Measurements from ENCODE around the gene TEX19.
"Not testable (repeated sequence)": the region's sequence is repeated elsewhere in the genome, so short reads cannot be mapped to it uniquely, and the experiment has no call there.

The TEX19 gene

DNA sequence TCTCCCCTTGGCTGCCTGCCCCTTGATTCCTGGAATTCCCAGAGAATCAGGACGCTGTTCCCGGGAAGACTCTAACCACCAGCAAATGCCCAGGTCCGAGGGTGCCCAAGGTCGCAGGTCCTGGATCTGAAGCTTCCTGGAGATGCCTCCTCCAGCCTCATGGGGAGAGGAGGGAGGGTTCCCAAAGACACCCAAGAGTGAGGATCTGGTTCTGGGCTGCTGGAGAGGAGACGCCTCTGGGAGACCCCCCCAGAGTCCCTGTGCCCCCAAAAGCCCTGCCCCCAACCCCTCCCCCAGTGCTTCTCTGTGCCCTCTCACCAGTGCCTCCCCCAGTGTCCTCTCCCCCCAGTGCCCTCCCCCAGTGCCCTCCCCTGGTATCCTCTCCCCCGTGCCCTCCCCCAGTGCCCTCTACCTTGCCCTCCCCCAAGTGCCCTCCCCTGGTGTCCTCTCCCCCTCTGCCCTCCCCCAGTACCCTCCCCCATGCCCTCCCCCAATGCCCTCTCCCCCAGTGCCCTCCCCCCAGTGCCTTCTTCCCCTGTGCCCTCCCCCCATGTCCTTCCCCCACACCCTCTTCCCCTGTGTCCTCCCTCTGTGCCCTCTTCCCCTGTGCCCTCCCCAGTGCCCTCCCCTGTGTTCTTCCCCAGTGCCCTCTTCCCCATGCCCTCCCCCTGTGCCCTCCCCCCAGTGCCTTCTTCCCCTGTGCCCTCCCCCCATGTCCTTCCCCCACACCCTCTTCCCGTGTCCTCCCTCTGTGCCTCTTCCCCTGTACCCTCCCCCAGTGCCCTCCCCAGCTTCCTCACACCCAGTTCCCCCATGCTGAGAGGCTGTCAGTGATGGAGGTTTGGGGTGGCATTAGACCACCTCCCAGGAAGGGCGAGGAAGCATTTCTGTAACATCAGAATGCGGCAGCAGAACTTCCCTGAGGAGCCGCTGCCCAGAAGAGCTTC, 19.1 kb upstream of the TEX19 start:
- DNase-seq: no peak

DNA sequence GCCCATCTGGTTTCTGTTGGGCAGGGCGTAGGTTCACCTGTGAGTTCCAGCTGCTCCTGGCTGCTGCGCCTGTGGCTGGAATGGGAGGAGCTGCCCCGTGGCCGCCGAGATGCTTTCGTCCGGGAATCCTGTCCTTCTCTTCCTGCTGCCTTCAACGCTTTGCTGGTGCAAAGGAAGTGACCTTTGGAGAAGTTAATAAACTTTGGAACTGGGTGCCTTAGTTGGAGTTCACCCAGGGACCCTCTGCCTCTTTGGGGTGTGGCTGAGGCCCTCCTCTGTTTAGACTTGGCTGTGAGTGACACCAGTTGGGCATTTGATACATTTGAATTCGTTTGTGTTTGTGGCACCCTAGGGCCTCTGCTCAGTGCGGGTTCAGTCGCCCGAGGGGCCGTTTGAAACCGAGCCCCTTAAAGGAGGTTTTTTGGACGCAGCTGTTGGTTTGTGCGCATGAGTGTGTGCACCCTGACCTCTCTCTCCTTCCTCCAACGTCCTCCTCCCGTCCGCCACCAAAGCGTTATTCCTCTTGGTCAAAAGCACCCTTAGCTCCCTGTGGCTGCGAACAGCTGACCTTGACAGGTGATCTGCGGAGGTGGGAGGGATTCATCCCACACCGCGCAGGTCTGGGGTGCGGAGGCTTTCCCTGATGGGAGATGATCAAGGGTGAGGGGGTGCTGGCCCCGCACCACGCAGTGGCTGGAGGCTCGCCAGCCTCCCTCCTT, 16.5 kb upstream of the TEX19 start:
- no peak for DNase-seq

DNA sequence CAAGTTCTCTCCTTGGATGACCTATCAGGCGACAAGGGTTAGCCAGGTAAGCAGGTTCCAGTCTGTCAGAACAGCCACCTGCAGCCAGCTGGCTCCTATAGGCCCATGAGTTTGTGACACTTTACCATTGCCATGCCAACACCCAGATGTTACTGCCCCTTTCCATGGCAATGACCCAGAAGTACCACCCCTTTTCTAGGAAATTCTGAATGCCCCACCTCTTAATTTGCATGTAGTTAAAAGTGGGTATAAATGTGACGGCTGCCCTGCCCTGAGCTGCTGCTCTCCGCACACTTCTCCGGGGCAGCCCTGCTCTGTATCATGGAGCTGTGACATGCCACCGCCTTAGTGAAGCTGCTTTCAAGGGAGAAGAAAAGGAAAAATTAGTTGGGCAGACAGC, 15.5 kb upstream of the TEX19 start:
- DNase-seq: no peak

DNA sequence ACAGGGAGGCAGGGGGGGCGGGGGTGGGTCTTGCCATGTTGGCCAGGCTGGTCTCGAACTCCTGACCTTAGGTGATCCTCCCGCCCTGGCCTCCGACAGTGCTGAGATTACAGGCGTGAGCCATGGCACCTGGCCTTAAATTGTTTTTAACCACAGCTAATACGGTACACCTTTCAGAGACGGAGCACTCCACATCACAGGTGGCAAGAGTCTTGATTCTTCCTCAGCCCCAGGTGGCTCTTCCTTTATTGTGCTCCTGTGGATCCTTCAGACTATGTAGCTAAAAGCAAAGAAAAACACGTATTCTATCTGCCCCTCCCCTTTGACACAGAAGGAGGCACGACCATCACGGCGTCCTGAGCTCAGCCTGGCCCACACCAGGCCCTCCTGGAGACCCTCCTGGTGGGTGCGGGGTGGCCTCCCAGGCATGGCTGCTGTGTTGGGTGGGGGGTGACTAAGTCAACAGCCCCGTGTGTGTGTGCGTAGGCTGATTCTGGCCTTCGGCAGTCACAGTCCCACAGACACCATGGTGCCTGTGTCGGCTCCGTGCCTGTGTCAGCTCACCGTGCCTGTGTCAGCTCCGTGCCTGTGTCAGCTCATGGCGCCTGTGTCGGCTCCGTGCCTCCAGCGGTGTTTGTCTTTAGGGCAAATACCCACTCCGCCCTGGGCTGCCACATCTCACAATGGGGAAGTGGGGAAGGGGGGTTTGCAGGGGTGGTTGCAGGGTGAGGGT, 14.7 kb upstream of the TEX19 start:
- DNase-seq: no peak

DNA sequence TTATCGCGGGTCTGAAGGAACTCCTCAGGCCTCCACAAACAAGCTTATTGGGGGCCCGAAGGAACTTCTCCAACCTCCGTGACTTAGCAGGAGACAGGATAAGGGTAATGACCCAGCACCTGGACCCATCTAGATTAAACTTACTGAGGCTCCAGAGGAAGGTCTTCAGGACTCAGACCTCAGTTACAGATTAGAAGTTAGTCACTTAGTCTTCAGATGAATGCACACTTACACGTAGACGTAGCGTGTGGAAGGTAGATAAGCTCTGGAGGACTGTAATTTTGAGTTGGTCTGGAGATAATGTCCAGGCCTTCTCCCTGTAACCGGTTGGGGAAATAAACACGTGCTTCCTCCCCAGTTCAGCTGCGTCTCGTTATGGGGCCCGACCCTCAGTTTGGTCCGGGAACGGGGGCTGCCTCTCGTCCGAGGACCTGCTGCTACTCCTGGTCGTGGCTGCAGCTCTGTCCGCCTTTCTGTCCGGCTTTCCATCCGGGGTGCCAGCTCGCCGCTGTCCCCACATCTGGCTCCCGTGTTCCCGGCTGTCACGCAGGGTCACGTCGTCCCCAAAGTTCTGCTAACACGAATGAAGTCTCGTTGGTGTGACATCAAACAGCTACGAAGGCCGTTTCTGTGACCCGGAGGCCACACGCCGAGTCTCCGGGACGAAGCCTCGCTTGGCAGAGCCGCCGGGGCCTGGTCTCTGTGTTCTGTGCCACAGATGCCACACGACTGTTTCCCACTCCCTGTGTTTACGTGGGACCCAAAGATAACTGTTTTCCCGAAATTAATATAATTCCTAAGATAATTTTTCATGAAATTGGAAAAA, 13.7 kb upstream of the TEX19 start:
- no peak for DNase-seq

DNA sequence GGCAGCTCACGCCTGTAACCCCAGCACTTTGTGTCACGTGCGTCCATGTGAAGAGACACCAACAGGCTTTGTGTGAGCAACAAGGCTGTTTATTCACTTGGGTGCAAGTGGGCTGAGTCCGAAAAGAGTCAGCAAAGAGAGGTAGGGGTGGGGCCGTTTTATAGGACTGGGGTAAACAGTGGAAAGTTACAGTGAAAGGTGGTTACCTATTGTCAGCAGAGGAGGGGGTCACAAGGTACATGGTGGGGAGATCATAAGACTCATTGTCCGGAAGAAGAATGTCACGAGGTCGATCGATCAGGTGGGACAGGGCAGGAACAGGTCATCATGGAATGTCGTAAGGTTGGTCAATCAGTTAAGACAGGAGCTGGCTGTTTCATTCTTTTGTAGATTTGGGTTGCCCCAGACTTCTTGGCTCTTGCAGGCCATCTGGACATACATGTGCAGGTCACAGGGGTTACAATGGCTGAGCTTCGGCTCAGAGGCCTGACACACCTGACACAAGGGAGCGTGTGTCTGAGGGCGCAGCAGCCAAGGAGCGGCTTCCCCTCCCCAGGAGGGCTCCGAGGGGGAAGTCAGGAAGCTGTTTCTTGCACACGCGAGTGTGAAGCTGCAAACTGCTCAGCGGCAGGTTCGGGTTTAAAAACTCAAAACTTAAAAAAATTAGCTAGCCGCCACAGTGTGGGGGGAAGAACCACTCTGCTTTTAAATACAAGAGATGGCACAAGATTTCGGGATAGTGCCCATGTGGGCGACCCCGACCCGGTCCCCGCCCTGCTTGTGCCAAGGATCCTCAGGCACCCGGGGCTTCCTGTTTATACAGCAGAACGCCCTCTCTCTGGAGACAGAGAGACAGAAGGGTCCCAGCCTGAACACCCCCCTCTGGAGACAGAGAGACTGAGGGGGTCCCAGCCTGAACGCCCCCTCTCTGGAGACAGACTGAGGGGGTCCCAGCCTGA, 12.4 kb upstream of the TEX19 start:
- DNase-seq: no peak

DNA sequence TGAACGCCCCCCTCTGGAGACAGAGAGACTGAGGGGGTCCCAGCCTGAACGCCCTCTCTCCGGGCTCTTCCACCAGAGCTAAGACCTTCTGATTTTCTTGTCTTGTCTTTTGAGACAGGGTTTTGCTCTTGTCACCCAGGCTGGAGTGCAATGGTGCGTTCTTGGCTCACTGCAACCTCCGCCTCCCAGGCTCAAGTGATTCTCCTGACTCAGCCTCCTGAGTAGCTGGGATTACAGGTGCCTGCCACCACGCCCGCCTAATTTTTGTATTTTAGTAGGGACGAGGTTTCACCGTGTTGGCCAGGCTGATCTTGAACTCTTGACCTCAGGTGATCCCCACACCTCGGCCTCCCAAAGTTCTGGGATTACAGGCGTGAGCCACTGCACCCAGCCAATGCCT, 11.1 kb upstream of the TEX19 start:
- DNase-seq: not testable (repeated sequence)

DNA sequence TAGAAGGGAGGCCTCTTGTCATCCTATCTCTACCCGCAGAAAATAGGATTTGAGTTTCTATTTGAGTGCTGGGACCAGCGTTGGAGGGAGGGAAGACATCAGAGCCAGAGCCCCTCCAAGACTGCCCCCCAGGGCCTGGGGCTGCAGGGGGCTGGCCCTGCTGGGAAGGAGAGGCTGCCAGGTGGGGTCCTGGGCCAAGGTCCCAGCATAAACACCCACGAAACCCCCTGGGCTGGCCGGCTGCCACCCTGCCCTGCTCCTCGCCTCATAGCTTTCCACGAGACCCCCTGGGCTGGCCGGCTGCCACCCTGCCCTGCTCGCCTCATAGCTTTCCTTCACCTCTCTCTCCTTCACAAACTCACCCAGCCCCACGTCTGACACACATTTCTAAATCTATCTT, 10.6 kb upstream of the TEX19 start:
- no peak for DNase-seq

DNA sequence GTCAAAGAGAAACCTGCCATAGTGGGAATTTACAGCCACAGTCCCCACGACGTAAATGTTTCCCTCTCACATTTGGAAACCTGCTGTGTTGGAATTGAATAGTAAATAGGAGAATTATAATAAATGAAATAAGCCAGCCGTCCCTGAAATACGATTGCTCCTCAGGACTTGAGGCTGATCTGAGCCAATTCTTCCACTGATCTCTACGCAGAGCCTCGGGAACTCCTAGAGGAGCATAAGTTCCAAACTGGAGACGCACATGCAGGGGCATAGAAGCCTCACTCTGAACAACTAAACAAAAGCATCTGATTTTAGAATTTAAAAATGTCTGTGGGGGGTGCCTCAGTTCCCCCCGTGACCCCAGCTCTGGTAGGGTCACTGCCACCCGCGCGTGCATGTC, 10.2 kb upstream of the TEX19 start:
- DNase-seq: no peak

DNA sequence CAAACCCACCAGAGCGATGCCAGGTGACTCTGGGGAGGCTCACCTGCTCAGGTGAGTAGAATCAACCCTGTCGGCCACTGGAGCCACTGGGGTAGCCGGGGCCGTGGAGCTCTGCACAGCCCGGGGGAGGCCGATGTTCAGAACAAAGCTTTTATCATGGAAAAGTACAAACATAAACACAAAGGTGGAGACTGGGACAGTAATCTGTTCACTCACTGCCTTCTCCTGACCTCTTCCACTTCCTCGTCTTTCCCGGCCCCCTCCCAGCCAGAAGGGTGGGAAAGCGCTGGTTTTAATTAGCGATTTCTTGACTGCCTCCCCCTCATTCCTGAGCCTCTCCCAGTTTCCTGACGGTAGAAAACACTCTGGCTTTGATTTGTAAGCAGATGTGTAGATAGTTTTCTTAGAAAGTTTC, 9.8 kb upstream of the TEX19 start:
- no peak for DNase-seq

DNA sequence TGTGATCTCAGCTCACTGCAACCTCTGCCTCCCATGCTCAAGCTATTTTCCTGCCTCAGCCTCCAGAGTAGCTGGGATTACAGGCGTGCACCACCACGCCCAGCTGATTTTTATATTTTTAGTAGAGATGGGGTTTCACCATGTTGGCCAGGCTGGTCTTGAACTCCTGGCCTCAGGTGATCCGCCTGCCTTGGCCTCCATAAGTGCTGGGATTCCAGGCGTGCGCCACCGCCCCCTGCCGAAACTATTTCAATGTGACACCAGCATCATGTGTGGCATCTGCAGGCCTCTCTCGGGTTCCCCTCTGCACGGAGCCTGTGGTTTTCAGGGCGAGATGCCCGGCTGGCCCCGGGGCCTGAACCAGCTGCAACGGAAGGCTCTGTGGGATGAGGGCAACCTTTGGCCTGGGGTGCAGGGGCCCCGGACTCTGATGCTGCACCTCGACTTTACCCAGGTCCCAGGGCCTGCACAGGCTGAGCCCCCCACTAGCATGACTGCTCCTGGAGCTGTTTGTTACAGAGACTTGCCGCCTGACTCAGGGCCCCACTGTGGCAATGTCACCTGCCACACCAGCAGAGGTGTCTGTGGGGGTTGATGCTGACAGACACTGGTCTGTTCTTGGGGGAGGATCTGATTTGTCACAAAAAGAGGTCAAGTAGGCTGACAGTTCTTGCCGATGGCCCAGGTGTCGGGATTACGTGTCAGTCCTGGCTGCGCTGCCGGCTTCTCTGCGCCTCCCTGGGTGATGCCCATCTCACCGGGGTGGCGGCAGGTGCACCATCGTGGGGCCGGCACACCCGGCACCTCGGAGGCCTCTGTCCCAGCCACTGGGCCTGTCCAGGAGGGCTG, 8.6 kb upstream of the TEX19 start:
- no peak for DNase-seq

DNA sequence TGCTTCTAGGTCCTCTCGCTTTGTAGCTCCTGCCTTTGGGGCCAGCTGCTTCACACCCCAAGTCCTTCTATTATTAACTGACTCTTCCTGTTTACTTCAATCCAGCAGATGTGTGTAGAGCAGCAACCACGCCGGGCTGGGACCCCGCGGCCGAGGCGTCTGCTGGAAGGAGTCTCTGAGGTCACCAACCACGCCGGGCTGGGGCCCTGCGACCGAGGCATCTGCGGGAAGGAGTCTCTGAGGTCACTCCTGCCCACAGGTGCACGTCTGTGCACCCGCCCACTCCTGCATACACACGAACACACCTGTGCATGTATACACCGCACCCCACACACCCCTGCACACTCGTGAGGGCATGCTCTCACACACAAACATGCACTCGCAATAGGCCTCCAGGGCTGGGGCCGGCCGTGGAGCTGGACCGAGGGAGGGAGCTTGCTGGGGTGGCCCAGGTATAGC, 7.8 kb upstream of the TEX19 start:
- DNase-seq: no peak

DNA sequence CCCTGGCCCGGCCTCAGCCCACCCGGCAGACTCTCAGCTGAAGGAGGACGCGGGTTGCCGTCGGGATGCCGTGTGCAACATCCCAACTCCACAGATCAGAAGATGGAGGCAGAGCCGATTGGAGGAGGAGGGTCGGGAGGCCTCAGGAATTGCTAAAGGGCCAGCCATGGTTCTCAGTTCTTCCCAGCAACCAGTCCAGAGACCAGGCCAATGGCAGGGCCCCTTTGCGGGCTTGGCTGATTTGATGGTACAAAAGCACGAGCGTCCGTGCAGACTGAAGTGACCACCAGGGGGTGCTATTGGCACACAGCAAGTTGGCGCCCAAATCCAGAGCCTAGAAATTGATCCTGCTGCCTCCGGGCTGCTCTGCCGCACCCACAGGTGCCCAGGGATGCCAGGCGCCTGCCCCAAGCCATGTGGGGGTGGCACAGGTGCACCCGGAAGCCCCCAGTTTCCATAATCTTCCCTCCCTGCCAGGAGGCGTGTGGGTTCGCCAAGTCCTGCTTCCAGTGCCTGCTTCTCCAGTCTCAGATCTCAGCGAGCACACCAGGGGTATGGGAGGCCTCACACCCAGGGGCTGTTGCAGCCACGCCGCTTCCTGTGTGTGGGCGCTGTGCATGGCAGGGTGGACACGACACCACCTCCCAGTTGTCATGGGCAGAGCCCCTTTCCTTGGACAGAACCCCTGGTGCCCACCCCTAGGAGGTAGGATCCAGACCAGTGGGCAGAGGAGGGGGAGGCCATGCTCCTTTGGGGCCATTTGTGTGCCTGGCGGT, 7.1 kb upstream of the TEX19 start:
- peak; percentile 34 to 71 for DNase-seq

DNA sequence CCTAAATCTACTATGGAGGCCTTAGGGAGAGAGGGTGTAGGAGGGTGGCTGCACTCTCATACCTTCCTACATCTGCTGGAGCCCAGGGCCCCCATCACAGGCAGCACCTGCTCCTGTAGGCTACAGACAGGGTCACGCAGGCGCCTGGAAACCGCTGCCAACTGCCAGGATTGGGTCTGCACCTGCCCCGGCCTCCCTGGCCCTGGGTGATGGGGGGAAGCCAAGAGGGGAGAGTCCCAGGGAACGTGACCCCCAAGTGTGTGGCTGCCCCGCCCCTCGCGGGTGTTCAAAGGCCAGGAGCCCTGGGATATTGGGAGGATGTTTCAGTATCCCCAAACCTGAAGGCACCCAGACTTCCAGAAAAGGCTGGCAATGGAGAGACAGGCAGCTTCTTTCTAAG, 5.6 kb upstream of the TEX19 start:
- DNase-seq: no peak

DNA sequence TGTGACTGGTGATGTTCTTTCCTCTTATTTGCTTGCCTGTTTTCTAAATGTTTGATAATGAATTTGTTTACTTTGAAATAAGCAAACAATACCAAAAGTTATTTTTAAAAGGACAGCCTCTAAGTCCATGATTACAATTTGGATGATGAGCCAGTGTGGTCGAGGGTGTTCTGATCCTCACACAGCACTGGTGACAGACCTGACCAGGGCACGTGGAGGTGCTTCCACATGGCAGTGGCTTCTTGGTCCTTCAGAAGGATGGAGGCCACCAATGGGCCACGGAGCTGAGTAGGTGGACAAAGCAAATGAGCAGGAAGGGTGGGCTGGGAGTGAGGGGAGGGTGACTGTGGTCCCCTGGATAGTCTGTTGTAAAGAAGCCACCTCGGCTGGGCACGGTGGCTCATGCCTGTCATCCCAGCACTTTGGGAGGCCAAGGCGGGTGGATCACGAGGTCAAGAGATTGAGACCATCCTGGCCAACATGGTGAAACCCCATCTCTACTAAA, 4.2 kb upstream of the TEX19 start:
- no peak for DNase-seq

DNA sequence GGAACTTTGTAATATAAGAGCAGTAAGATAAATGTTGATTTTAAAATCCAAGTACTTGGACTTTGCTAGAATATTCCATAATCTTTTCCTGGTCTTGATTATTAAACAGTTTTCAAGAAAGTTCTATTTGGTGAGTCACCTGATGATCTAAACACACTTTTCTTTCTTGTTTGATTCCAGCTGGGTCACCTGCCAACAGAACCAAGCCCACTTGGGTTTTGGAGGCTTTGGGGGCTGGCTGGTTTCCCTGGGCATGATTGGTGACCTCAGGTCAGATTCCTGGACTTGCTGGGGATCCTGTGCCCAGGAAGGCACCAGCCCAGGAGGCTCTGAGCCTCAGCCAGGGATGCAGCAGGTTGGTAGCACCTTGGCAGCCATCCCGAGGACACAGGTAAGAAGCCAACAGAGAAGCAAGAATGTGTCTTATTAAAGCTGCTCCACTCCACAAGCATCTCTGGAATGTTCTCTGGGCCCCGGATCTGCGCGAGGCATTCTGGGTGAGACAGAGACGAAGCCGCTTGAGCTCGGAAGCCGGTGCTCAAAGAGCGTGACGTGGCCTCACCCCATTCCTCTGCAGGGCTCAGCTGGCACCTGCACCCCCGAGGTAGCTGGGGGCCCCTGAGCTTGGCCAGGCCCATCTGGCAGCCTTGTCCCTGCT, 3.1 kb upstream of the TEX19 start:
- DNase-seq: no peak

DNA sequence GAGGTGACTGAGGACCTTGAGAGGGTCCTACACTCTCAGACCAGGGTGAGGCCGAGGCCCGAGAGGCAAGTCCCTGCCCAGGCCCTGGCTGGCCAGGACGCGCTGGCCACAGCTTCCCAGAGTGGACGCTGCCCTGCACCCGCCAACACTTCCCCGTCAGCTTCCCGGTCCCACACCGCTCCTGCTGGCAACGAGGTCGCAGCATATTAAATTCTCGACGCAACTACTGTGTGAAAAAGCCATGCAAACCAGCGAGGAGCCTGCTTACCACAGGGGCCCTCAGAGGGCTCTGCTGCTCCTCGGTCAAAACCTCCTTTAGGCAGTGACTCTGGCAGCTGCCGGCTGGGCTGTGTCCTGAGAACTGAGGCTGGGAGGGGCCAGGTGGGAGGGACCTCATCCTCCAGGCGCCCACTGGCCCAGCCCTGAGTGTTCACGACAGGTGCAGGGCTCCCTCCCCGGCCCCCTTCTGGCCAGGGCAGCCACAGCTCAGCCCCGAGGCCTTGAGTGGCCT, 2.1 kb upstream of the TEX19 start:
- DNase-seq: no peak

DNA sequence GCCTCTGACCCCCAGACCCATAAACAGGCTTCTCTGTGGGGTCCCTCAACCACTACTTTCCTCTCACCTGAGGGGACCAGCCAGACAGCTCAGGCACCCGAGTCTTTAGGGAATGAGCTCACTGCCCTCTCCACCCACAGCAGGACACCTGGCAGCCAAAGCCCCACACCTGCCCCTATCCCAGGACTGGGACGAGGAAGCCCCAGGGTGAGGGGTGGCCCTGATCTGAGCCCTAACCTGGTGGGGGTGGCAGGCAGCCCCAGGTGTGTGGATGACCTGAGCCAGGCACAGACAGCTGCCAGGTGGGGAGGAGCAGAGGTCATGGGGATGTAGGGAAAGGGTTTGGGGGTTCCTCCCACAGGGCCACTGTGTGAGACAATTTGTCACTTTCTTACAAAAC, 1.7 kb upstream of the TEX19 start:
- DNase-seq: no peak
